ENCODE data around the gene KLK4.
A peak's percentile ranks its signal among the peaks of the same experiment; 100 is the strongest.

KLK4 gene

GRCh38 chr19:50911206-50912101 lies at the start of gene KLK4:
TSS of gene KLK4 (minus strand) at chr19:50911395. CDS start at chr19:50910738, 657 bp downstream.
- no peak for DNase-seq

GRCh38 chr19:50959731-50960500 lies 48.7 kb upstream of the KLK4 start:
- no peak for DNase-seq

- no peak for DNase-seq
These were observed 46.4 kb upstream of the KLK4 start for GRCh38 chr19:50957587-50957986.

GRCh38 chr19:50952910-50953309 lies 41.7 kb upstream of the KLK4 start, which contains the start of gene KLK5:
TSS of gene KLK5 (minus strand) at chr19:50953038. CDS start at chr19:50952657, 381 bp downstream.
- no peak for DNase-seq

- DNase-seq: no peak
These were observed 38.7 kb upstream of the KLK4 start for GRCh38 chr19:50949861-50950260.

- no peak for DNase-seq
These were observed 35.9 kb upstream of the KLK4 start for GRCh38 chr19:50947123-50947522.

- DNase-seq: no peak
These were observed 33.6 kb upstream of the KLK4 start for GRCh38 chr19:50944795-50945194.

- DNase-seq: no peak
These were observed 32.1 kb upstream of the KLK4 start for GRCh38 chr19:50943074-50943828.

- peak; percentile 40 for DNase-seq
These were observed 28.4 kb upstream of the KLK4 start for GRCh38 chr19:50939596-50939995.

GRCh38 chr19:50933640-50934039 lies 22.4 kb upstream of the KLK4 start:
- DNase-seq: no peak

- DNase-seq: no peak
These were observed 21.5 kb upstream of the KLK4 start for GRCh38 chr19:50932690-50933083.

GRCh38 chr19:50932018-50932689 lies 21.0 kb upstream of the KLK4 start:
- no peak for DNase-seq

GRCh38 chr19:50931023-50931422 lies 19.8 kb upstream of the KLK4 start:
- DNase-seq: no peak

GRCh38 chr19:50928831-50929230 lies 17.6 kb upstream of the KLK4 start:
- DNase-seq: no peak

GRCh38 chr19:50926144-50926543 lies 14.9 kb upstream of the KLK4 start:
- DNase-seq: no peak

GRCh38 chr19:50925734-50926133 lies 14.5 kb upstream of the KLK4 start:
- no peak for DNase-seq

- no peak for DNase-seq
These were observed 13.4 kb upstream of the KLK4 start for GRCh38 chr19:50924586-50924985.

GRCh38 chr19:50922317-50922853 lies 11.2 kb upstream of the KLK4 start:
- DNase-seq: peak; percentile 90

GRCh38 chr19:50921426-50922316 lies 10.5 kb upstream of the KLK4 start:
- peak; percentile 81 for DNase-seq

GRCh38 chr19:50916069-50916468 lies 4.9 kb upstream of the KLK4 start:
- DNase-seq: no peak

Data from suppressor macrophage treated with lipopolysaccharide for 4 hours (primary cell).